ENCODE results near the gene FGF18.

- TF ChIP-seq EZH2 (IDR thresholded peaks at IDR 0.05; ENCODE audit: insufficient read depth, poor library complexity, severe bottlenecking) (no peak), EZH2phosphoT487 (IDR thresholded peaks at IDR 0.05; ENCODE audit: insufficient read depth, low read depth) (no peak)
These were observed 27.4 kb upstream of the FGF18 start for GRCh38 chr5:171391996-171392577.

Measured in GM23248 (cell line).